GM21786 (cell line): ENCODE results near the gene VAMP4.
"Not testable (repeated sequence)": the region's sequence is repeated elsewhere in the genome, so short reads cannot be mapped to it uniquely, and the experiment has no call there.

Source experiments
- ATAC-seq: cut with Tn5 transposase; IDR thresholded peaks from one replicate; pipeline ENCODE4 v1.9.1; 2021; ENCODE audit not compliant: unreplicated experiment

The VAMP4 gene

GRCh38 chr1:171753182-171753581 lies 11.3 kb upstream of the VAMP4 start:
- ATAC-seq: no peak

GRCh38 chr1:171751221-171751620 lies 9.4 kb upstream of the VAMP4 start:
- no peak for ATAC-seq

- ATAC-seq: no peak
Measured at GRCh38 chr1:171748651-171749050, 6.8 kb upstream of the VAMP4 start.

GRCh38 chr1:171744986-171745385 lies 3.1 kb upstream of the VAMP4 start:
- ATAC-seq: no peak

- ATAC-seq: no peak
Measured at GRCh38 chr1:171743081-171743870, 1.4 kb upstream of the VAMP4 start.

- ATAC-seq: peak; percentile 1
Measured at GRCh38 chr1:171742577-171742922, 685 bp upstream of the VAMP4 start.

GRCh38 chr1:171740987-171741871 lies 636 bp downstream of the VAMP4 start:
- ATAC-seq: peak; percentile 43

GRCh38 chr1:171740356-171740863 lies 1.5 kb downstream of the VAMP4 start:
- ATAC-seq: no peak

- no peak for ATAC-seq
Measured at GRCh38 chr1:171739656-171740055, 2.2 kb downstream of the VAMP4 start.

GRCh38 chr1:171738911-171739310 lies 3.0 kb downstream of the VAMP4 start:
- no peak for ATAC-seq

GRCh38 chr1:171736196-171736595 lies 5.7 kb downstream of the VAMP4 start:
- no peak for ATAC-seq

GRCh38 chr1:171730052-171730451 lies 11.8 kb downstream of the VAMP4 start:
- no peak for ATAC-seq

- ATAC-seq: no peak
Measured at GRCh38 chr1:171727778-171728177, 14.1 kb downstream of the VAMP4 start.

GRCh38 chr1:171723180-171723579 lies 18.7 kb downstream of the VAMP4 start:
- ATAC-seq: not testable (repeated sequence)

- no peak for ATAC-seq
Measured at GRCh38 chr1:171718848-171719247, 23.0 kb downstream of the VAMP4 start.

GRCh38 chr1:171718216-171718615 lies 23.6 kb downstream of the VAMP4 start:
- ATAC-seq: no peak

- ATAC-seq: no peak
Measured at GRCh38 chr1:171717062-171717718, 24.7 kb downstream of the VAMP4 start.

GRCh38 chr1:171716616-171717015 lies 25.2 kb downstream of the VAMP4 start:
- ATAC-seq: no peak

GRCh38 chr1:171715813-171716251 lies 26.0 kb downstream of the VAMP4 start:
- no peak for ATAC-seq

- ATAC-seq: no peak
Measured at GRCh38 chr1:171712341-171712740, 29.5 kb downstream of the VAMP4 start.

- no peak for ATAC-seq
Measured at GRCh38 chr1:171711643-171712042, 30.2 kb downstream of the VAMP4 start.
